ENCODE results near the gene CLCN4.

DNA sequence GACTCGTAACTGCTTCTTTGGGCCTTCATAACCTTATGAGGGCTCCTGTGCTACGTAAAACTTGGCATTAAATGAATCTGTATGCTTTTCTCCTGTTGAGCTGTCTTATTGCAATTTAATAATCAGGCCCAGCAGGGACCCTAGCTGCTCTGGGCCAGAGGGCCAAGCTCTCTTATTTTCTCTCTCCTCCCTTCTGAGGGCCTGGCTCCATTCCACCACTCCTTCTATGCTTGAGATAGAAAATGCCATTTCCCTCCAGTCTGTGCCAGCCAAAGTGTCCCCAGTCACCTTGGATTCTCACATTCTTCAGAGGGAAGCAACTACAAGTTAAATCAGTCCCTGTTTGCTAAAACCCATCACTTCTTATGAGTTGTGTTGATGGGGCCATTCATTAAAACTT, 90.1 kb downstream of the CLCN4 start:
- TF ChIP-seq POLR2A (IDR thresholded peaks at IDR 0.05): no peak
- no peak for TF ChIP-seq CTCF (IDR thresholded peaks at IDR 0.05)
